ENCODE data around the gene CCDC187. TPM values are rescaled to one million over a fixed set of nuclear protein-coding genes. Genes with fewer than 3 reads are reported as not detected.
"Not testable (repeated sequence)": the region's sequence is repeated elsewhere in the genome, so short reads cannot be mapped to it uniquely, and the experiment has no call there.

The CCDC187 gene
- total RNA-seq, 1 donor: 0.10 TPM

- no peaks in the 10 kb centered on the region for H3K4me1 ChIP-seq (ENCODE audit: insufficient read depth, low read length)
- H3K4me3 ChIP-seq (ENCODE audit: low read length): no peak overlapping the region
- H3K27me3 ChIP-seq (ENCODE audit: insufficient read depth, low read length): no peaks in the 10 kb centered on the region
- no peaks in the 10 kb centered on the region for H3K9me3 ChIP-seq (ENCODE audit: low read depth, low read length)
These were observed 30.5 kb downstream of the CCDC187 start for GRCh38 chr9:136273244-136273865.

- H3K4me3 ChIP-seq (ENCODE audit: low read length): no peak overlapping the region
- H3K9me3 ChIP-seq (ENCODE audit: low read depth, low read length): no peaks in the 10 kb centered on the region
- peaks cover 6% of the 10 kb centered on the region for H3K4me1 ChIP-seq (ENCODE audit: insufficient read depth, low read length)
- H3K27me3 ChIP-seq (ENCODE audit: insufficient read depth, low read length): no peaks in the 10 kb centered on the region
These were observed 33.7 kb downstream of the CCDC187 start for GRCh38 chr9:136270173-136270705.

GRCh38 chr9:136268735-136269134 lies 35.2 kb downstream of the CCDC187 start:
- Histone ChIP-seq H3K4me3 (ENCODE audit: low read length) (no peak overlapping the region), H3K9me3 (ENCODE audit: low read depth, low read length) (no peaks in the 10 kb centered on the region), H3K4me1 (ENCODE audit: insufficient read depth, low read length) (peaks cover 6% of the 10 kb centered on the region), H3K27me3 (ENCODE audit: insufficient read depth, low read length) (no peaks in the 10 kb centered on the region)

GRCh38 chr9:136268318-136268717 lies 35.6 kb downstream of the CCDC187 start:
- no peaks in the 10 kb centered on the region for H3K27me3 ChIP-seq (ENCODE audit: insufficient read depth, low read length)
- peaks cover 6% of the 10 kb centered on the region for H3K4me1 ChIP-seq (ENCODE audit: insufficient read depth, low read length)
- H3K9me3 ChIP-seq (ENCODE audit: low read depth, low read length): no peaks in the 10 kb centered on the region
- H3K4me3 ChIP-seq (ENCODE audit: low read length): no peak overlapping the region

- Histone ChIP-seq H3K27me3 (ENCODE audit: insufficient read depth, low read length) (no peaks in the 10 kb centered on the region), H3K4me1 (ENCODE audit: insufficient read depth, low read length) (peaks cover 6% of the 10 kb centered on the region), H3K9me3 (ENCODE audit: low read depth, low read length) (no peaks in the 10 kb centered on the region), H3K4me3 (ENCODE audit: low read length) (peak overlapping the region; percentile 40)
These were observed 36.4 kb downstream of the CCDC187 start for GRCh38 chr9:136267261-136268111.

GRCh38 chr9:136266641-136267040 lies 37.3 kb downstream of the CCDC187 start:
- not testable (repeated sequence) for H3K27me3 ChIP-seq (ENCODE audit: insufficient read depth, low read length); H3K9me3 ChIP-seq (ENCODE audit: low read depth, low read length); H3K4me3 ChIP-seq (ENCODE audit: low read length); H3K4me1 ChIP-seq (ENCODE audit: insufficient read depth, low read length)

GRCh38 chr9:136265561-136266355 lies 38.1 kb downstream of the CCDC187 start:
- no peaks in the 10 kb centered on the region for H3K27me3 ChIP-seq (ENCODE audit: insufficient read depth, low read length)
- H3K4me3 ChIP-seq (ENCODE audit: low read length): no peak overlapping the region
- no peaks in the 10 kb centered on the region for H3K9me3 ChIP-seq (ENCODE audit: low read depth, low read length)
- peaks cover 6% of the 10 kb centered on the region for H3K4me1 ChIP-seq (ENCODE audit: insufficient read depth, low read length)

- Histone ChIP-seq H3K4me1 (ENCODE audit: insufficient read depth, low read length) (peaks cover 6% of the 10 kb centered on the region), H3K9me3 (ENCODE audit: low read depth, low read length) (no peaks in the 10 kb centered on the region), H3K4me3 (ENCODE audit: low read length) (no peak overlapping the region), H3K27me3 (ENCODE audit: insufficient read depth, low read length) (no peaks in the 10 kb centered on the region)
These were observed 39.2 kb downstream of the CCDC187 start for GRCh38 chr9:136264441-136265405.

GRCh38 chr9:136264031-136264430 lies 39.9 kb downstream of the CCDC187 start:
- no peaks in the 10 kb centered on the region for H3K27me3 ChIP-seq (ENCODE audit: insufficient read depth, low read length)
- peaks cover 6% of the 10 kb centered on the region for H3K4me1 ChIP-seq (ENCODE audit: insufficient read depth, low read length)
- no peaks in the 10 kb centered on the region for H3K9me3 ChIP-seq (ENCODE audit: low read depth, low read length)
- H3K4me3 ChIP-seq (ENCODE audit: low read length): no peak overlapping the region

- no peak overlapping the region for H3K4me3 ChIP-seq (ENCODE audit: low read length)
- H3K9me3 ChIP-seq (ENCODE audit: low read depth, low read length): no peaks in the 10 kb centered on the region
- H3K4me1 ChIP-seq (ENCODE audit: insufficient read depth, low read length): peaks cover 4% of the 10 kb centered on the region
- H3K27me3 ChIP-seq (ENCODE audit: insufficient read depth, low read length): no peaks in the 10 kb centered on the region
These were observed 41.2 kb downstream of the CCDC187 start for GRCh38 chr9:136262671-136263178.

- Histone ChIP-seq H3K4me1 (ENCODE audit: insufficient read depth, low read length) (no peaks in the 10 kb centered on the region), H3K27me3 (ENCODE audit: insufficient read depth, low read length) (no peaks in the 10 kb centered on the region), H3K4me3 (ENCODE audit: low read length) (no peak overlapping the region), H3K9me3 (ENCODE audit: low read depth, low read length) (no peaks in the 10 kb centered on the region)
These were observed 42.0 kb downstream of the CCDC187 start for GRCh38 chr9:136261686-136262430.

- no peaks in the 10 kb centered on the region for H3K9me3 ChIP-seq (ENCODE audit: low read depth, low read length)
- no peak overlapping the region for H3K4me3 ChIP-seq (ENCODE audit: low read length)
- no peaks in the 10 kb centered on the region for H3K4me1 ChIP-seq (ENCODE audit: insufficient read depth, low read length)
- H3K27me3 ChIP-seq (ENCODE audit: insufficient read depth, low read length): no peaks in the 10 kb centered on the region
These were observed 42.9 kb downstream of the CCDC187 start for GRCh38 chr9:136260936-136261472.

GRCh38 chr9:136260521-136260920 lies 43.4 kb downstream of the CCDC187 start:
- Histone ChIP-seq H3K4me3 (ENCODE audit: low read length) (no peak overlapping the region), H3K9me3 (ENCODE audit: low read depth, low read length) (no peaks in the 10 kb centered on the region)

More at GRCh38 chr9:136260521-136260920, 43.4 kb downstream of the CCDC187 start:
- Histone ChIP-seq H3K27me3 (ENCODE audit: insufficient read depth, low read length) (no peaks in the 10 kb centered on the region), H3K4me1 (ENCODE audit: insufficient read depth, low read length) (no peaks in the 10 kb centered on the region)

All from mononuclear cell (primary cell).